GM23338 (cell line): ENCODE results near the gene ETHE1. TPM values are rescaled to one million over a fixed set of nuclear protein-coding genes. Genes with fewer than 3 reads are reported as not detected.

Experiments used
- ATAC-seq: fragments of 200-7000 bp; cut with Tn5 transposase; 3 replicates; pipeline ENCODE4 v1.9.1; 2020
- DNase-seq: peaks from one replicate; pipeline ENCODE4 v3.0.0-alpha.2; 2015; ENCODE audit warnings: low spot score
- H2AFZ ChIP-seq: fragments of 200-600 bp; sonication (generic); 2 replicates; pipeline ENCODE4 v1.8.0; 2016; ENCODE audit warnings: antibody characterized with exemption, mild to moderate bottlenecking, moderate library complexity
- H3F3A ChIP-seq: fragments of 200-600 bp; sonication (generic); replicated peaks from 2 replicates; pipeline ENCODE4 v1.8.0; 2017; ENCODE audit warnings: antibody characterized with exemption, mixed run types, low read depth
- H3K27ac ChIP-seq: fragments of 200-600 bp; sonication (generic); 2 replicates; pipeline ENCODE4 v1.6.1; 2016; ENCODE audit warnings: low read depth
- H3K27me3 ChIP-seq: fragments of 200-600 bp; sonication (generic); 2 replicates; pipeline ENCODE4 v1.8.0; 2016; ENCODE audit warnings: mild to moderate bottlenecking, mixed run types, moderate library complexity; ENCODE audit not compliant: insufficient read depth
- H3K36me3 ChIP-seq: fragments of 200-600 bp; sonication (generic); 2 replicates; pipeline ENCODE4 v1.8.0; 2016; ENCODE audit warnings: mild to moderate bottlenecking; ENCODE audit not compliant: insufficient read depth
- H3K4me1 ChIP-seq: fragments of 200-600 bp; sonication (generic); 2 replicates; pipeline ENCODE4 v1.8.0; 2016; ENCODE audit warnings: mild to moderate bottlenecking, moderate library complexity; ENCODE audit not compliant: insufficient read depth
- H3K4me2 ChIP-seq: fragments of 200-600 bp; sonication (generic); 2 replicates; pipeline ENCODE4 v1.7.1; 2017; ENCODE audit warnings: mixed run types
- H3K4me3 ChIP-seq: fragments of 200-600 bp; sonication (generic); 2 replicates; pipeline ENCODE4 v1.6.1; 2016; ENCODE audit warnings: mixed run types
- H3K79me2 ChIP-seq: fragments of 200-600 bp; sonication (generic); replicated peaks from 2 replicates; pipeline ENCODE4 v1.8.0; 2017; ENCODE audit warnings: mild to moderate bottlenecking; ENCODE audit not compliant: insufficient read depth
- H3K9me2 ChIP-seq: fragments of 200-600 bp; sonication (generic); 2 replicates; pipeline ENCODE4 v1.8.0; 2017; ENCODE audit not compliant: insufficient read depth
- H4K20me1 ChIP-seq: fragments of 200-600 bp; sonication (generic); replicated peaks from 2 replicates; pipeline ENCODE4 v1.8.0; 2017; ENCODE audit warnings: mild to moderate bottlenecking; ENCODE audit not compliant: insufficient read depth
- H3K27ac Mint-ChIP-seq: 2 replicates; pipeline ENCODE4 v1.8.0; 2020; ENCODE audit warnings: inconsistent platforms, mild to moderate bottlenecking, moderate library complexity, mixed read lengths
- H3K27me3 Mint-ChIP-seq: 3 replicates; pipeline ENCODE4 v1.8.0; 2022; ENCODE audit warnings: low read depth, mild to moderate bottlenecking, moderate library complexity, mixed read lengths, inconsistent platforms; ENCODE audit not compliant: insufficient read depth, poor library complexity
- H3K36me3 Mint-ChIP-seq: 3 replicates; pipeline ENCODE4 v1.8.0; 2021; ENCODE audit warnings: low read depth, mild to moderate bottlenecking, inconsistent platforms, moderate library complexity, mixed read lengths
- H3K4me1 Mint-ChIP-seq: 3 replicates; pipeline ENCODE4 v1.8.0; 2020; ENCODE audit warnings: mild to moderate bottlenecking, inconsistent platforms, mixed read lengths
- H3K4me3 Mint-ChIP-seq: 3 replicates; pipeline ENCODE4 v1.8.0; 2021; ENCODE audit warnings: moderate library complexity, mild to moderate bottlenecking, inconsistent platforms, mixed read lengths
- H3K9me3 Mint-ChIP-seq: 3 replicates; pipeline ENCODE4 v1.8.0; 2020; ENCODE audit warnings: moderate library complexity, mild to moderate bottlenecking, inconsistent platforms, mixed read lengths
- CREB1 ChIP-seq: fragments of 250-450 bp; sonication (Bioruptor Pico); IDR thresholded peaks from 2 replicates; pipeline ENCODE4 v1.5.0; 2020; ENCODE audit warnings: low read depth, mild to moderate bottlenecking, moderate library complexity
- CTCF ChIP-seq, 2 experiments: fragments of 200-600 bp in 1 of 2; sonication (generic) in 1 of 2; conservative IDR thresholded peaks; 2 replicates each; pipeline versions ENCODE4 v1.5.1 to v1.6.1; 2016 to 2017; ENCODE audit warnings: antibody characterized with exemption in 2 of 2, low read depth in 2 of 2, mild to moderate bottlenecking in 2 of 2, moderate library complexity in 1 of 2
- ETS1 ChIP-seq: IDR thresholded peaks from 2 replicates; pipeline ENCODE4 v1.6.1; 2016; ENCODE audit warnings: antibody characterized with exemption
- JUNB ChIP-seq: IDR thresholded peaks from one replicate; pipeline ENCODE4 v1.6.1; 2016; ENCODE audit warnings: antibody characterized with exemption; ENCODE audit not compliant: unreplicated experiment
- NANOG ChIP-seq: IDR thresholded peaks from 2 replicates; pipeline ENCODE4 v1.6.1; 2016; ENCODE audit warnings: antibody characterized with exemption, borderline replicate concordance
- POLR2AphosphoS5 ChIP-seq: IDR thresholded peaks from 2 replicates; pipeline ENCODE4 v1.6.1; 2016; ENCODE audit warnings: antibody characterized with exemption, low read depth
- REST ChIP-seq: IDR thresholded peaks from one replicate; pipeline ENCODE4 v1.6.1; 2018; ENCODE audit warnings: antibody characterized with exemption; ENCODE audit not compliant: unreplicated experiment
- STAT1 ChIP-seq: IDR thresholded peaks from one replicate; pipeline ENCODE4 v1.6.1; 2016; ENCODE audit warnings: antibody characterized with exemption; ENCODE audit not compliant: unreplicated experiment
- ZNF114 ChIP-seq: fragments of 250-450 bp; sonication (Bioruptor Pico); IDR thresholded peaks from 2 replicates; pipeline ENCODE4 v1.5.0; 2020; ENCODE audit warnings: mild to moderate bottlenecking, moderate library complexity
- ZNF331 ChIP-seq: fragments of 250-450 bp; sonication (Bioruptor Pico); IDR thresholded peaks from 2 replicates; pipeline ENCODE4 v1.5.0; 2020; ENCODE audit warnings: low read depth, mild to moderate bottlenecking, moderate library complexity
- polyA plus RNA-seq: library from polyadenylated mRNA; unstranded; fragments of >200 nt; fragmentation: Nextera tagmentation; extraction: Ambion mirVana; gene quantifications from 2 replicates; pipeline ENCODE4 v1.2.1, GENCODE V29; 2016
- total RNA-seq: library from RNA; depleted of rRNA; stranded (reverse); fragments of >200 nt; shearing (Covaris generic); gene quantifications from 2 replicates; pipeline ENCODE4 v1.2.3, GENCODE V29; 2014

ETHE1 gene
- total and polyA plus RNA-seq, 2 experiments from 2014 or later, result 11.1 to 25.5 TPM

GRCh38 chr19:43545981-43546380 is 19.0 kb upstream of the ETHE1 start:
- ATAC-seq, result no peak

GRCh38 chr19:43545276-43545675 is 18.3 kb upstream of the ETHE1 start:
- no peak overlapping the region for H3K4me2 ChIP-seq
- Mint-ChIP-seq H3K4me1 (no peaks in the 10 kb centered on the region), H3K27ac (no peak overlapping the region; the same call in 1 of the 2 replicates), H3K4me3 (no peak overlapping the region), H3K36me3 (peaks cover 70% of the 10 kb centered on the region), H3K9me3 (peaks cover 5% of the 10 kb centered on the region; the same call in 2 of the 3 replicates), H3K27me3 (peaks cover 3% of the 10 kb centered on the region)
- H3K4me1 ChIP-seq, result no peaks in the 10 kb centered on the region
- H3K36me3 ChIP-seq, result no peaks in the 10 kb centered on the region; the same call in 1 of the 2 replicates
- H3K79me2 ChIP-seq, result no peaks in the 10 kb centered on the region
- H3K9me2 ChIP-seq, result no peaks in the 10 kb centered on the region
- no peaks in the 10 kb centered on the region for H3F3A ChIP-seq
- DNase-seq (no peak), ATAC-seq (no peak)
- no peak overlapping the region for H2AFZ ChIP-seq
- H3K27me3 ChIP-seq, result no peaks in the 10 kb centered on the region
- no peak overlapping the region for H3K4me3 ChIP-seq
- TF ChIP-seq ZNF331 (no peak), CREB1 (no peak), ZNF114 (CRISPR knock-in tag) (no peak), NANOG (no peak), REST (no peak), CTCF (conservative IDR thresholded peaks at IDR 0.05; ENCODE audit: low read depth in 2 of 2) (no peak), POLR2AphosphoS5 (no peak), JUNB (no peak)
- no peak overlapping the region for H3K27ac ChIP-seq
- no peaks in the 10 kb centered on the region for H4K20me1 ChIP-seq

More at GRCh38 chr19:43545981-43546380, 19.0 kb upstream of the ETHE1 start:
- H3K27me3 Mint-ChIP-seq, result peaks cover 6% of the 10 kb centered on the region
- no peaks in the 10 kb centered on the region; the same call in 2 of the 3 replicates for H3K9me3 Mint-ChIP-seq
- no peaks in the 10 kb centered on the region for H3K4me1 Mint-ChIP-seq
- Histone ChIP-seq H3K4me2 (no peak overlapping the region), H3F3A (no peaks in the 10 kb centered on the region), H3K27me3 (no peaks in the 10 kb centered on the region), H3K79me2 (no peaks in the 10 kb centered on the region), H2AFZ (no peak overlapping the region), H3K9me2 (no peaks in the 10 kb centered on the region), H3K36me3 (no peaks in the 10 kb centered on the region; the same call in 1 of the 2 replicates), H3K4me3 (no peak overlapping the region), H3K4me1 (no peaks in the 10 kb centered on the region), H3K27ac (no peak overlapping the region), H4K20me1 (no peaks in the 10 kb centered on the region)
- no peak for TF ChIP-seq CTCF (conservative IDR thresholded peaks at IDR 0.05; ENCODE audit: low read depth in 2 of 2)
- TF ChIP-seq ETS1, result no peak
- no peak for TF ChIP-seq STAT1
- no peak for DNase-seq
- no peak overlapping the region; the same call in 1 of the 2 replicates for H3K27ac Mint-ChIP-seq
- H3K36me3 Mint-ChIP-seq, result peaks cover 68% of the 10 kb centered on the region
- H3K4me3 Mint-ChIP-seq, result no peak overlapping the region
